GM12801 (cell line): ENCODE data around the gene TSPEAR.

Source experiments
- CTCF ChIP-seq: IDR thresholded peaks from one replicate; pipeline ENCODE4 v1.5.1; 2011; ENCODE audit warnings: control low read depth; ENCODE audit not compliant: insufficient read length; ENCODE audit errors: extremely low read depth

TSPEAR gene

GRCh38 chr21:44666401-44667320, 44.7 kb downstream of the TSPEAR start, which contains the start of gene KRTAP12-2:
Gene KRTAP12-2, minus strand, starts transcription at chr21:44666927. Its CDS starts 41 bp downstream, at chr21:44666886.
- no peak for TF ChIP-seq CTCF

- no peak for TF ChIP-seq CTCF
Observed at GRCh38 chr21:44664691-44665090, 46.7 kb downstream of the TSPEAR start.

GRCh38 chr21:44658913-44659595, 52.3 kb downstream of the TSPEAR start:
- no peak for TF ChIP-seq CTCF

- TF ChIP-seq CTCF = no peak
Observed at GRCh38 chr21:44658541-44658910, 52.8 kb downstream of the TSPEAR start.

GRCh38 chr21:44657635-44658540, 53.5 kb downstream of the TSPEAR start, which contains the start of gene KRTAP12-3:
Gene KRTAP12-3, plus strand, starts transcription at chr21:44657932. Its CDS starts 48 bp downstream, at chr21:44657980.
- TF ChIP-seq CTCF = no peak

GRCh38 chr21:44656868-44657267, 54.5 kb downstream of the TSPEAR start:
- TF ChIP-seq CTCF = no peak
